HG03135 (cell line): ENCODE measurements around the gene COPA.
"Not testable (repeated sequence)": the region's sequence is repeated elsewhere in the genome, so short reads cannot be mapped to it uniquely, and the experiment has no call there.

ENCODE experiments used
- ATAC-seq: cut with Tn5 transposase; IDR thresholded peaks from one replicate; pipeline ENCODE4 v1.9.1; 2021; ENCODE audit warnings: mild to moderate bottlenecking, moderate library complexity; ENCODE audit not compliant: unreplicated experiment

Gene COPA

GRCh38 chr1:160328184-160328583, 14.9 kb downstream of the COPA start:
- ATAC-seq, result no peak

GRCh38 chr1:160326418-160326817, 16.6 kb downstream of the COPA start:
- ATAC-seq, result no peak

GRCh38 chr1:160325252-160325651, 17.8 kb downstream of the COPA start:
- ATAC-seq, result no peak

- ATAC-seq, result no peak
These were observed 20.2 kb downstream of the COPA start for GRCh38 chr1:160322831-160323230.

GRCh38 chr1:160315359-160315758, 27.7 kb downstream of the COPA start:
- ATAC-seq, result no peak

- ATAC-seq, result no peak
These were observed 33.5 kb downstream of the COPA start for GRCh38 chr1:160309571-160309970.

- ATAC-seq, result no peak
These were observed 33.9 kb downstream of the COPA start for GRCh38 chr1:160309185-160309557.

- no peak for ATAC-seq
These were observed 34.4 kb downstream of the COPA start for GRCh38 chr1:160308451-160309184.

- no peak for ATAC-seq
These were observed 35.8 kb downstream of the COPA start for GRCh38 chr1:160307118-160307791.

- no peak for ATAC-seq
These were observed 42.9 kb downstream of the COPA start for GRCh38 chr1:160300173-160300572.

- no peak for ATAC-seq
These were observed 47.0 kb downstream of the COPA start for GRCh38 chr1:160296036-160296435.

- no peak for ATAC-seq
These were observed 49.8 kb downstream of the COPA start for GRCh38 chr1:160293020-160293968.

GRCh38 chr1:160291248-160292220, 51.5 kb downstream of the COPA start:
- peak; percentile 66 for ATAC-seq

- not testable (repeated sequence) for ATAC-seq
These were observed 55.3 kb downstream of the COPA start for GRCh38 chr1:160287769-160288168.

- ATAC-seq, result no peak
These were observed 57.5 kb downstream of the COPA start for GRCh38 chr1:160285506-160285905.

- ATAC-seq, result peak; percentile 96
These were observed 58.2 kb downstream of the COPA start, which contains the start of gene PEX19 for GRCh38 chr1:160284782-160285344. Gene PEX19 (minus strand): TSS chr1:160285133. CDS start chr1:160285124, 9 bp downstream.

GRCh38 chr1:160284220-160284781, 58.7 kb downstream of the COPA start:
- ATAC-seq, result peak; percentile 21

GRCh38 chr1:160282807-160283206, 60.2 kb downstream of the COPA start:
- no peak for ATAC-seq

GRCh38 chr1:160277987-160278386, 65.1 kb downstream of the COPA start:
- no peak for ATAC-seq
